GM23338 (cell line): ENCODE measurements around the gene TMEM123.

Experiments
- CREB1 ChIP-seq: fragments of 250-450 bp; sonication (Bioruptor Pico); IDR thresholded peaks from 2 replicates; pipeline ENCODE4 v1.5.0; 2020; ENCODE audit warnings: low read depth, mild to moderate bottlenecking, moderate library complexity
- CTCF ChIP-seq, 2 experiments: fragments of 200-600 bp in 1 of 2; sonication (generic) in 1 of 2; conservative IDR thresholded peaks; 2 replicates each; pipeline versions ENCODE4 v1.5.1 to v1.6.1; 2016 to 2017; ENCODE audit warnings: antibody characterized with exemption in 2 of 2, low read depth in 2 of 2, mild to moderate bottlenecking in 2 of 2, moderate library complexity in 1 of 2
- ETS1 ChIP-seq: IDR thresholded peaks from 2 replicates; pipeline ENCODE4 v1.6.1; 2016; ENCODE audit warnings: antibody characterized with exemption
- EZH2 ChIP-seq: fragments of 200-600 bp; sonication (generic); IDR thresholded peaks from one replicate; pipeline ENCODE4 v1.8.0; 2017; ENCODE audit warnings: antibody characterized with exemption, mild to moderate bottlenecking, low read depth; ENCODE audit not compliant: unreplicated experiment
- EZH2phosphoT487 ChIP-seq: fragments of 200-600 bp; sonication (generic); IDR thresholded peaks from one replicate; pipeline ENCODE4 v1.8.1; 2018; ENCODE audit warnings: antibody characterized with exemption; ENCODE audit not compliant: unreplicated experiment
- JUNB ChIP-seq: IDR thresholded peaks from one replicate; pipeline ENCODE4 v1.6.1; 2016; ENCODE audit warnings: antibody characterized with exemption; ENCODE audit not compliant: unreplicated experiment
- POLR2AphosphoS5 ChIP-seq: IDR thresholded peaks from 2 replicates; pipeline ENCODE4 v1.6.1; 2016; ENCODE audit warnings: antibody characterized with exemption, low read depth
- REST ChIP-seq: IDR thresholded peaks from one replicate; pipeline ENCODE4 v1.6.1; 2018; ENCODE audit warnings: antibody characterized with exemption; ENCODE audit not compliant: unreplicated experiment
- ZNF331 ChIP-seq: fragments of 250-450 bp; sonication (Bioruptor Pico); IDR thresholded peaks from 2 replicates; pipeline ENCODE4 v1.5.0; 2020; ENCODE audit warnings: low read depth, mild to moderate bottlenecking, moderate library complexity
- ZNF462 ChIP-seq: fragments of 250-450 bp; sonication (Bioruptor Pico); IDR thresholded peaks from 2 replicates; pipeline ENCODE4 v1.5.0; 2020; ENCODE audit warnings: mild to moderate bottlenecking, moderate library complexity

- TF ChIP-seq REST, result no peak
- TF ChIP-seq CTCF (conservative IDR thresholded peaks at IDR 0.05; ENCODE audit: low read depth in 2 of 2), result no peak
- no peak for TF ChIP-seq JUNB
- no peak for TF ChIP-seq CREB1 (CRISPR knock-in tag)
- no peak for TF ChIP-seq POLR2AphosphoS5
- no peak for TF ChIP-seq EZH2
- TF ChIP-seq EZH2phosphoT487, result no peak
- no peak for TF ChIP-seq ZNF331 (CRISPR knock-in tag)
- no peak for TF ChIP-seq ETS1
- TF ChIP-seq ZNF462 (CRISPR knock-in tag), result 0 out of 2 replicates have a peak, but pooled peaks have one; percentile 16
Observed at GRCh38 chr11:102453302-102453695, 734 bp upstream of the TMEM123 start.
